Uterus (tissue), 2 donors: Measurements from ENCODE around the gene SLC35G3.

Experiments
- CTCF ChIP-seq, 4 experiments: fragments of 200-600 bp in 2 of 4; fragments of 450-650 bp in 2 of 4; sonication (generic) in 2 of 4; IDR thresholded peaks; one replicate each; pipeline ENCODE4 v1.5.1; 2016 to 2019; ENCODE audit warnings: antibody characterized with exemption in 4 of 4, mild to moderate bottlenecking in 2 of 4, moderate library complexity in 1 of 4
- POLR2A ChIP-seq, 2 donors: fragments of 450-650 bp; IDR thresholded peaks; one replicate each; pipeline ENCODE4 v1.6.1; 2016; ENCODE audit warnings: antibody characterized with exemption in 2 of 2, mild to moderate bottlenecking in 1 of 2, moderate library complexity in 1 of 2

DNA sequence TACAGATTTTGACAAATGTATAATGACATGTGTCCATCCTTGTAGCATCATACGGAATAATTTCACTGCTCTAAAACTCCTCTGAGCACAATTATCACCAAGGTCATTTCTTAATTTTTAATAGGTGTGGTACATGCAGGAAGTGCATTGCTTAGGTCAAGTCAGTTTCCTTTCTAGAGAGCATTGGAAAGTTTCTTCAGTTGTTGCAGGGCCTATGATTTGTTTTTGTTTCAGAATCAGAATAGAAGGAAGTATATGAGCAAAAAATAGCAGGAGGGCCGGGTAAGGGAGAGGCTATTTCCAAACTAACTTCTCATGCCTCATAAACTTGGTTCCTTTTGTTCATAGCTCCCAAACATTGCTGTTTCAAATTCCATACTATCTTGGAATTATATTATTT is 24.7 kb upstream of the SLC35G3 start:
- TF ChIP-seq CTCF (IDR thresholded peaks at IDR 0.05) (no peak), POLR2A (IDR thresholded peaks at IDR 0.05) (no peak)
